GM12878 (cell line): ENCODE results near the gene IRX6. TPM values are rescaled to one million over a fixed set of nuclear protein-coding genes. Genes with fewer than 3 reads are reported as not detected.

ENCODE experiments used
- ATAC-seq: fragments of 200-7000 bp; cut with Tn5 transposase; 3 replicates; pipeline ENCODE4 v1.9.1; 2020; ENCODE audit warnings: mild to moderate bottlenecking, moderate library complexity
- BruUV-seq: library from RNA; stranded (reverse); fragments of 400-500 nt; replicated peaks from 2 replicates; lab custom pipeline; 2021; lab: Mats Ljungman, UMichigan
- CTCF ChIA-PET: fragments of 300-600 bp; sonication (Branson Sonifier 250); formaldehyde crosslinking; extraction: SDS; loops from one replicate; lab custom pipeline; 2021; ENCODE audit warnings: inconsistent platforms; lab: Yijun Ruan, JAX
- POLR2A ChIA-PET: fragments of 350-600 bp; formaldehyde crosslinking; extraction: SDS; loops from one replicate; lab custom pipeline; 2021; ENCODE audit warnings: inconsistent platforms; lab: Charles Lee
- RAD21 ChIA-PET: fragments of 300-600 bp; sonication (Branson Sonifier 250); formaldehyde crosslinking; loops from one replicate; lab custom pipeline; 2023; ENCODE audit warnings: antibody characterized with exemption; ENCODE audit not compliant: unreplicated experiment; lab: Charles Lee
- SMC1A ChIA-PET: fragments of 300-600 bp; sonication (Branson Sonifier 250); formaldehyde crosslinking; loops from one replicate; lab custom pipeline; 2023; ENCODE audit not compliant: unreplicated experiment, uncharacterized antibody; lab: Charles Lee
- DNase-seq: peaks from one replicate; pipeline ENCODE4 v3.0.0-alpha.2; 2011; ENCODE audit warnings: low read depth, low spot score
- FAIRE-seq: peaks from 3 replicates; lab custom pipeline; 2011; peaks lifted over from hg19 to GRCh38; lab: Jason Lieb, UNC
- H2AFZ ChIP-seq: 2 replicates; pipeline ENCODE4 v1.6.0; 2011; ENCODE audit warnings: low read depth, low read length, control low read depth; ENCODE audit not compliant: control insufficient read depth
- H3K27ac ChIP-seq: 2 replicates; pipeline ENCODE4 v1.5.1; 2011; ENCODE audit warnings: control low read depth; ENCODE audit not compliant: control insufficient read depth, insufficient read depth
- H3K27me3 ChIP-seq, 2 experiments: replicated peaks in 1 of 2; 2 replicates each; pipeline versions ENCODE4 v1.6.0 to v1.6.1; 2011; ENCODE audit warnings: low read length in 1 of 2; ENCODE audit not compliant: control insufficient read depth in 2 of 2, insufficient read depth in 2 of 2
- H3K36me3 ChIP-seq, 2 experiments: 2 replicates each; pipeline ENCODE4 v1.5.1; 2011; ENCODE audit warnings: low read length in 1 of 2; ENCODE audit not compliant: control insufficient read depth in 2 of 2, insufficient read depth in 2 of 2
- H3K4me1 ChIP-seq: 2 replicates; pipeline ENCODE4 v1.6.1; 2011; ENCODE audit warnings: mild to moderate bottlenecking, low read length, moderate library complexity, mixed read lengths; ENCODE audit not compliant: control insufficient read depth, insufficient read depth
- H3K4me2 ChIP-seq: 2 replicates; pipeline ENCODE4 v1.6.0; 2011; ENCODE audit warnings: control low read depth; ENCODE audit not compliant: control insufficient read depth, insufficient read depth
- H3K4me3 ChIP-seq: fragments of 200-600 bp; sonication (generic); 2 replicates; pipeline ENCODE4 v1.5.1; 2016
- H3K79me2 ChIP-seq: 2 replicates; pipeline ENCODE4 v1.6.0; 2011; ENCODE audit warnings: low read length; ENCODE audit not compliant: control insufficient read depth, insufficient read depth
- H3K9ac ChIP-seq: 2 replicates; pipeline ENCODE4 v1.8.0; 2011; ENCODE audit warnings: low read length, control low read depth, mixed read lengths; ENCODE audit not compliant: control insufficient read depth, insufficient read depth
- H3K9me3 ChIP-seq: replicated peaks from 3 replicates; pipeline ENCODE4 v1.5.1; 2011; ENCODE audit warnings: mild to moderate bottlenecking, low read length; ENCODE audit not compliant: control insufficient read depth, insufficient read depth
- H4K20me1 ChIP-seq: 2 replicates; pipeline ENCODE4 v1.6.0; 2011; ENCODE audit not compliant: control insufficient read depth, insufficient read depth
- BCL11A ChIP-seq: IDR thresholded peaks from 2 replicates; pipeline ENCODE4 v1.6.1; 2011; ENCODE audit warnings: low read depth, low read length
- BHLHE40 ChIP-seq, 2 experiments: fragments of 450-650 bp in 1 of 2; IDR thresholded peaks; 2 replicates each; pipeline ENCODE4 v1.6.1; 2011 to 2017; ENCODE audit warnings: low read depth in 2 of 2, borderline replicate concordance in 1 of 2, improper control_type of control experiment in 1 of 2, low read length in 1 of 2, mild to moderate bottlenecking in 1 of 2
- EGR1 ChIP-seq, 2 experiments: IDR thresholded peaks; 1 replicate in 1 of 2; 2 replicates in 1 of 2; pipeline ENCODE4 v1.6.1; 2011 to 2012; ENCODE audit warnings: low read depth in 2 of 2, low read length in 2 of 2, borderline replicate concordance in 1 of 2, mild to moderate bottlenecking in 1 of 2, moderate library complexity in 1 of 2
- ELK1 ChIP-seq: IDR thresholded peaks from 2 replicates; pipeline ENCODE4 v1.6.1; 2012; ENCODE audit warnings: low read depth, low read length, improper control_type of control experiment
- FOS ChIP-seq: IDR thresholded peaks from 3 replicates; pipeline ENCODE4 v1.6.1; 2011; ENCODE audit warnings: borderline replicate concordance; ENCODE audit not compliant: insufficient read length; ENCODE audit errors: extremely low read depth
- GABPA ChIP-seq: IDR thresholded peaks from 2 replicates; pipeline ENCODE4 v1.6.1; 2014; ENCODE audit warnings: antibody characterized with exemption, low read depth, mild to moderate bottlenecking, inconsistent platforms
- HDAC6 ChIP-seq: fragments of 200-600 bp; sonication (generic); IDR thresholded peaks from one replicate; pipeline ENCODE4 v1.8.0; 2017; ENCODE audit warnings: antibody characterized with exemption; ENCODE audit not compliant: unreplicated experiment
- KLF5 ChIP-seq: fragments of 450-650 bp; IDR thresholded peaks from 2 replicates; pipeline ENCODE4 v1.6.1; 2014; ENCODE audit warnings: mild to moderate bottlenecking; ENCODE audit not compliant: partially characterized antibody
- NFYA ChIP-seq: IDR thresholded peaks from 2 replicates; pipeline ENCODE4 v1.6.1; 2011; ENCODE audit warnings: low read depth, mild to moderate bottlenecking, low read length, improper control_type of control experiment, borderline replicate concordance
- NFYB ChIP-seq: IDR thresholded peaks from 2 replicates; pipeline ENCODE4 v1.6.1; 2011; ENCODE audit warnings: low read depth, mild to moderate bottlenecking, low read length, improper control_type of control experiment, moderate library complexity; ENCODE audit not compliant: insufficient read depth
- NKRF ChIP-seq: fragments of 450-650 bp; conservative IDR thresholded peaks from 2 replicates; pipeline ENCODE4 v1.6.1; 2017; ENCODE audit warnings: mild to moderate bottlenecking, moderate library complexity
- NRF1 ChIP-seq: conservative IDR thresholded peaks from 2 replicates; pipeline ENCODE4 v1.6.1; 2011; ENCODE audit warnings: mild to moderate bottlenecking, low read depth, low read length, improper control_type of control experiment
- POLR2AphosphoS2 ChIP-seq: IDR thresholded peaks from 2 replicates; pipeline ENCODE4 v1.6.1; 2011; ENCODE audit warnings: low read depth, mild to moderate bottlenecking, low read length, improper control_type of control experiment, moderate library complexity
- SIN3A ChIP-seq: IDR thresholded peaks from 2 replicates; pipeline ENCODE4 v1.6.1; 2012; ENCODE audit warnings: low read depth, low read length, improper control_type of control experiment
- SMAD5 ChIP-seq: IDR thresholded peaks from 2 replicates; pipeline ENCODE4 v1.6.1; 2016; ENCODE audit warnings: antibody characterized with exemption, low read depth
- SMARCA5 ChIP-seq: fragments of 450-650 bp; IDR thresholded peaks from 2 replicates; pipeline ENCODE4 v1.6.1; 2017; ENCODE audit warnings: mild to moderate bottlenecking
- SP1 ChIP-seq: IDR thresholded peaks from one replicate; pipeline ENCODE4 v1.6.1; 2011; ENCODE audit warnings: low read depth, low read length
- SPI1 ChIP-seq: IDR thresholded peaks from 2 replicates; pipeline ENCODE4 v1.6.1; 2011; ENCODE audit warnings: low read depth, mild to moderate bottlenecking, low read length, moderate library complexity, borderline replicate concordance; ENCODE audit not compliant: insufficient read depth
- WGBS: methylation state at CpG from one replicate; pipeline ENCODE4 v1.1.6; 2016; ENCODE audit warnings: low lambda C conversion rate; ENCODE audit not compliant: insufficient replicate concordance, insufficient coverage; ENCODE audit errors: missing lambda C conversion rate; 5-methylcytosine and 5-hydroxymethylcytosine counted together
- in situ Hi-C: fragments of 300-500 bp; cut with MboI; formaldehyde crosslinking; loops from 9 replicates; pipeline ENCODE4 v1.14.3; 2018; ENCODE audit warnings: mixed read lengths
- intact Hi-C: fragments of 100-400 bp; cut with micrococcal nuclease; formaldehyde crosslinking; loops from one replicate; pipeline ENCODE4 v1.14.2; 2022; ENCODE audit not compliant: unreplicated experiment
- polyA plus RNA-seq, 11 experiments: library from polyadenylated mRNA; depleted of rRNA in 4 of 11; unstranded in 6 of 11; stranded (reverse) in 5 of 11; fragments of >200 nt; fragmentation: Nextera tagmentation in 4 of 11; fragmentation: Illumina TruSeq in 1 of 11; extraction: Ambion mirVana in 4 of 11; extraction: Trizol in 1 of 11; gene quantifications; 1 replicate in 1 of 11; 2 replicates in 10 of 11; pipeline versions ENCODE4 v1.2.1 to v1.2.3, GENCODE V29; 2011 to 2016; ENCODE audit warnings: inconsistent platforms in 2 of 11, missing spikeins in 2 of 11, low read depth in 1 of 11
- total RNA-seq, 4 experiments: library from RNA; depleted of rRNA in 3 of 4; stranded (reverse); fragments of >200 nt in 3 of 4; fragmentation: Illumina TruSeq in 1 of 4; extraction: Trizol in 1 of 4; gene quantifications; 2 replicates each; pipeline versions ENCODE4 v1.2.1 to v1.2.3, GENCODE V29; 2013 to 2021

The IRX6 gene
- total and polyA plus RNA-seq, 10 of the 15 experiments (the other 5 are each of a cell fraction or from before 2014, with no cell fraction given), result not detected

- 11% methylated on average over 5 of the region's 5 CpGs for WGBS
- Histone ChIP-seq H3K4me2 (no peak overlapping the region), H3K9ac (no peak overlapping the region), H3K4me3 (no peak overlapping the region), H3K79me2 (no peaks in the 10 kb centered on the region), H3K36me3 (no peaks in the 10 kb centered on the region), H3K4me1 (no peaks in the 10 kb centered on the region)
- TF ChIP-seq KLF5 (no peak), SP1 (no peak), POLR2AphosphoS2 (no peak), BCL11A (no peak), NKRF (no peak), SPI1 (peak; percentile 23; the same call in 1 of the 2 replicates), NRF1 (no peak), ELK1 (no peak), NFYB (no peak), BHLHE40 (IDR thresholded peaks at IDR 0.05; ENCODE audit: borderline replicate concordance in 1 of 2, low read depth in 2 of 2, low read length in 1 of 2) (0 out of 4 replicates have a peak, but pooled peaks of 1 of the 2 experiments have one; percentile 24), EGR1 (IDR thresholded peaks at IDR 0.05; ENCODE audit: borderline replicate concordance in 1 of 2, low read depth in 2 of 2, low read length in 2 of 2) (no peak), FOS (no peak), SIN3A (no peak), HDAC6 (no peak), GABPA (no peak), NFYA (no peak), SMAD5 (no peak), SMARCA5 (no peak)
- TF ChIP-seq, all 136 proteins: peak for 2
- CTCF ChIA-PET, result interaction anchor here (0.7 to 1.0 kb wide), 2 partner anchors 483 to 1419 kb away, joined by 3 read pairs; no protein-coding TSS in a partner anchor
- intact Hi-C loops (no loop called here), in situ Hi-C loops (no loop called here)
- SMC1A ChIA-PET, result no interaction called here
- ATAC-seq (no peak), FAIRE-seq (no peak), DNase-seq (no peak)
- no peaks in the 10 kb centered on the region for H3K27me3 ChIP-seq
- no peak overlapping the region for H2AFZ ChIP-seq
- POLR2A ChIA-PET, result no interaction called here
- no TSS peak for BruUV-seq
- H3K9me3 ChIP-seq, result no peaks in the 10 kb centered on the region
- H4K20me1 ChIP-seq, result no peaks in the 10 kb centered on the region
- RAD21 ChIA-PET, result no interaction called here
- no peak overlapping the region for H3K27ac ChIP-seq
Observed at GRCh38 chr16:55338646-55339045, 14.6 kb downstream of the IRX6 start.
